ENCODE measurements around the gene PLCB4.

Gene PLCB4

GRCh38 chr20:9478771-9479170 is 409.9 kb downstream of the PLCB4 start:
- FAIRE-seq: no peak

- no peak for FAIRE-seq
Measured at GRCh38 chr20:9480066-9480465, 411.2 kb downstream of the PLCB4 start.

DNA sequence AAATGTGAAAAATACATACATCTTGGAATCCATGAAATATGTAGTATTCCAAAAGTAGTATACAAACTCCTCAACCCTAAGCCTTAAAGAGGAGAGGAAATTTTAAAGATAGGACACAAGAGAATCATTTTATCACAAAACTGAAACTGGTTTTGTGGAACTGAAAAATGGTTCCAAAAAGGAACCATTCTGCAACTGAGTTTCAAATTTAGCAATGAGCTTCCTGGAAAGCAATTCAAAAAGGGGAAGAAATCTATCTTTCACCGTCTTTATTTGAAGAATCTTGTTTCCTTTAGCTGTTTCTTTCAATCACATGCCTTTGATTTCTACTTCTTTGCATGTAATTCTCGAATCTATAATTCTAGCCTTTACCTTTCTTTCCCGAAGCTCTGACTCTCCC is 413.3 kb downstream of the PLCB4 start:
- no peak for FAIRE-seq

DNA sequence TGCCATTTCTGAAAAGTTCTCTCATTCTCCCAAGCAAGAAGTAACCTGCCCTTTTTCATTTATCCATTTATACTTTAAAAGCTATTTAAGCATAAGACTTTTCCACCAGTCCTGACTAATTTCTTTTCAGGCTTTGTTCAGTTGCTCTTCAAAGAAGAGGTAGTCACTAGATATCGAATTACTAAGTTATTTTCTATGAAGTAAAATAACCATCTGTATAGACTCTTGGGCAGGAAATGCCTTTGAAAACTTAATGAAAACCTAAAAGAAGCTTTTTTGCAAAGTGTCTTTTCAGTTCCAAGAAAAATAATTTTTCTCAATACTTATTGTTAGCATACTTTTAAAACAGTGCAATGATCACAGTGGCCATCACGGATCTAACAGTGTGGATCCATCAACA is 414.2 kb downstream of the PLCB4 start:
- no peak for FAIRE-seq

- FAIRE-seq: no peak
Measured at GRCh38 chr20:9485614-9486340, 416.9 kb downstream of the PLCB4 start.

DNA sequence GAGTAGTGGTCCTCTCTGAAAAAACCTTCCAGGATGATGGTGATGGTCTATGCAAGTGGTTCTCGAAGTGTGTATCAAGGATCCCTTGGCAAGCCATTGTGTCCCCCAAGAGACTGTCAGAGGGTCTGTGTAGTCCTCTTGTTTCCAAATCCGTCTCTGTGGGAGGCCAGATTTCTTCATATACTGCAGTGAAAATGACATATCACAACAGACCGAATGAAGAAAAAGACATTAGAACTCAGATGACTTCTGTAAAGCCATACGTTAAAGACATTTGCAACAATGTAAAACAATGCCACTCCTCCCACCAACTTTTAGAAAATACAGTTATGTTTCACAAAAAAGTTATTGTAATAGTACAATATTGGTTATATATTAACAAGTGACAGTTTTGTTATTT is 418.3 kb downstream of the PLCB4 start:
- no peak for FAIRE-seq

- FAIRE-seq: no peak
Measured at GRCh38 chr20:9488063-9488462, 419.2 kb downstream of the PLCB4 start.

DNA sequence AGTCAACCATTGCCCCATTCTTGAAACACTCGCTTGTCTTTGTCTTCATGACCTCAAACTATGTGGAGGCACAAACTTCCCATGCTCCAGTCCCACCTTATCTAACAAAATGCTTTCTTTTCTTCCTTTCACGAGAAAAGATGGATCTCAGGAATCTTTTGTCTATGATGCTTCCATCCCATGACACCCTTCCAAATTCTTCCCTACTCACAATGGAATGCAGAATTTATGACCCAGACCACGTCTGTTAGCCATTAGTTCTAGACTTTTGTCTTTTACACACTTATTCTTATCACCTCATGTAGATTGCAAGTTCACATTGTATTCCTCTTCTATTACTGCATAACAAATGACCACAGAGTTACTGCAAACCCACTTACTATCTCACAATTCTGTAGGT is 421.3 kb downstream of the PLCB4 start:
- FAIRE-seq: no peak

DNA sequence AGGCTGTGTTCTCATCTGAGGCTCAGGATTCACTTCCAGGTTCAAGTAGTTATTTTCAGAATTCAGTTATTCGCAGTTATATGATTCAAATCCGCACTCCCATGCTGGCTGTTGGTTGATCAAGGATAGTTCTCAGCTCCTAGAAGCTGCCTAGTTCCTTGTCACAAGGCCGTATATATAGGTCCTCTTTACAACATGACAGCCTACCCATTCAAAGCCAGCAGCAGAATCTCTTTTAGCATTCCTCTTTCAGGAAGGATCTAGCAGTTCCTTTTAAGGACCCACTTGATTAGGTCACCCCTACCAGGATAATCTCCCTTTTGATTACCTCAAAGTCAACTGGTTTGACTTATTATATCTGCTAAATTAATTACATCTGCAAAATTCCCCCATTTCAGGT is 421.7 kb downstream of the PLCB4 start:
- FAIRE-seq: no peak

GRCh38 chr20:9491324-9491723 is 422.4 kb downstream of the PLCB4 start:
- no peak for FAIRE-seq

DNA sequence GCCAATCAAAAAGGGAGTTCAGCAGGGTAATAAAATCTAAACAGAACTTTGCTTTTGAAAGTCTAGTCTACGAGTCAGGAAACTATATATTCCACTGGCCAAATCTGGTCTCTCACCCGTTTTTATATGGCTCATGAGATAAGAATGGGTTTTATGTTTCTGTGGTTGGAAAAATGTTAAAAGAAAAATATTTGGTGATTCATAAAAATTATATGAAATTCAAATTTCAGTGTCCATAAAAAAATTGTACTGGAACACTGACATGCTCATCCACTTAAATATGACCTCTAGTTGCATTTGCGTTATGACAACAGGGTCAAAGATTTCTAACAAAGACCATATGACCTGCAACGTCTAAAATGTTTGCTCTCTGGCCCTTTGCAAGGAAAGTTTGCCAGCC is 423.2 kb downstream of the PLCB4 start:
- FAIRE-seq: no peak

GRCh38 chr20:9493803-9494202 is 424.9 kb downstream of the PLCB4 start:
- no peak for FAIRE-seq

- FAIRE-seq: no peak
Measured at GRCh38 chr20:9495701-9496100, 426.8 kb downstream of the PLCB4 start.

DNA sequence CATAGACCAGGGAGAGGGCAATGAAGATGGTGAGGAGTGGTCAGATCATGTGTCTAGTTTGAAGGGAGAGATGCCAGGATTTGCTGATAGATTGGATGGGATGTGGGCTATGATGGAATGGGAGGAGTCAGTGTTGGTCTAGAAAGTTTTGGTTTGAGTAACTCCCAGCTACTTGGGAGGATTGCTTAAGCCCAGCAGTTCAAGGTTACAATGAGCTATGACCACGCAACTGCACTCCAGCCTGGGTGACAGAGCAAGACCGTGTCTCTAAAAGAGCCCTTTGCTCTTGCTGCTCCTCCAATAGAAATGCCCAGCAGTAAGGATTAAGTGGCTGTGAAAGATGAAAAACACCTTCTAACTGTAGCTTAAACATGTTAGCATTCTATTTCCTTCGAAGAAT is 427.3 kb downstream of the PLCB4 start:
- FAIRE-seq: no peak

GRCh38 chr20:9498322-9498721 is 429.4 kb downstream of the PLCB4 start:
- FAIRE-seq: no peak

DNA sequence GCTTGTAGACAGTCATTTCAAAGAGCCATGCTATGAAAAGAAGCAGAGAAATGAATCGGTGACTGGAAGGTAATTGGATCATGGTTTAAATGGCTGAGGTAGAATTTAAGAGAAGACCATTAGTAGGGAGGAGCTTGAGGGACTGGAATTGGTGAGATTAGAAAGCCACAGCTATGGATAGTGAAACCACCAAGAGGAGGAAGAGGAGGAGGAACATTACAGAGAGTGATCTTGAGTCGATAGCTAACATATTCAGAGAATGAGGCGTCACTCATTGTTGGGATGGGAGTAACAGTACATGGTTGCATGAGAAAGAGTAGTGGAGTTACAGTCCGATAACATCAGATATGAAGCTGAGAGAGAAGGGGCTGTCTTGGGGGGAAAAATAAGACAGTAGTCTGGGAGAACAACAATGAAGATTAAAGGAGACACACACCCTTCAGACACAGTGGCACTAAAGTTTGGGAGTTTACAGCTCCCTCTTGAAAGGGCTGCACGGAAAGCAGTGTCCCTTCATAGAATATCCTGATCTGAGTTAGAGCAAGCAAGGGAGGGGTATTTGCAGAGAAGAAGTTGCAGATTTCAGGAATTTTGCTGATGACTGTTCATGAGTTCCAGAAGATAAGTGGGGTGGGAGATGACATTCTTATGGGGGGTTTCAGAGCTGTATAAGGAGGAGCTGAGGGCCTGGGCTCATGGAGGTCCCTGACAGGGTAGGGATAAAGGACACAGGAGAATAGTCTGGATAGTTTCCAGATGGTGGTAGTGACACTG is 430.4 kb downstream of the PLCB4 start:
- no peak for FAIRE-seq

DNA sequence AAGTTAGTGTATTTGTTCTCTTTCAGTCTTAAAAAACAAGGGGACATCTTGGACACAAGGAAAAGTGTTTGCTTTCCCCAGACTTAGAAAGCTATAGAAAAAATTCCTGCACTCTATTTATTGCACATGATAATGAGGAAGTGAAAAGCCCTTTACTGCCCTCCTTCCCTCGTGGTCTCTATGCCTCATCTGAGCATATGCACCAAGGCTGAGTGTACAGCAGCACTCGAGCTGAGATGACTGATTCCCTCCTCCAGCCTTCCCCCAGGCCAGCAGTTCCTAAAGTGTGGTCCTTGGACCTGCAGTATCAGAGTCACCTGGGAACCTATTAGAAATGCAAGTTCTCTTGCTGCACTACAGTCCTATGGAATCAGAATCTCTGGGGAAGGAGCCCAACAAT is 431.2 kb downstream of the PLCB4 start:
- no peak for FAIRE-seq

DNA sequence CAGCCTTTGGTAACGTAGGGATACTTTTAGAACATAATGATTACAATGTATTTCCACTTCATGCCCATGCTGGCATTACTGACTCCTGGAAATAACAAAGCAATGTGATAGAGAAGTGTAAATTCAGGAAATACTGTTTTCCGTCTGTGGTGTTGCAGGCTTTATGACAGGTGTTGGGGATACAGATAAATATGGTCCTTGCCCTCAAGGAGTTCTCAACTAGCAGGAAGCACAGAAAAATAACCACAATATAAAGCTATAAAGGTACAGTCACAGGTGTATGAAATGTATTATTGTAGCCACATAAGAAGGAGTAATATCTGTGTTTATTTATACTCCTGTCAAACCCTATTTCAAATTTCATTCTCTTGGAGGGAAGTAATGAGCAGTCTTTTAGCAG is 432.6 kb downstream of the PLCB4 start:
- FAIRE-seq: no peak

GRCh38 chr20:9503526-9504245 is 434.8 kb downstream of the PLCB4 start:
- FAIRE-seq: no peak

- no peak for FAIRE-seq
Measured at GRCh38 chr20:9506280-9506821, 437.5 kb downstream of the PLCB4 start.

DNA sequence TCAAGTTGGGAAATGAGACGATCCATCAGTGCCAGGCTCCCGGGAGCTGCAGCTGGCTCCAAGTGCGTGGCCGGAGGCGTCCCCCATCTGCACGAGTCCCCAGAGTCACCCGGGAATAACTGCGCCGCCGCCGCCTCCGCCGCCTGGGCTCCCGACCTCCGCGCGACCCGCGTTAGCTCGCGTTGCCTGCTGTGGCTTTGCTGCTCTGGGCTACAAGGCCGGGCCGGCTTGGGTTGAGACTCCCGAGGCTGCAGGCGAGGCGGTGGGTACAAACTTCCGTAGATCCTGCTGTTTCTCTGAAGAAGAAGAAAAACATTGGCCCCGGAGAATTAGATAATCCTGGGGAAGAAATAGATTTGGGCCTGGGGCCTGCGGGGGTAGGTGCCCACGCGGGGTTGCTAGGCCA is 438.1 kb downstream of the PLCB4 start:
- FAIRE-seq: no peak

GRCh38 chr20:9507544-9508239 is 438.8 kb downstream of the PLCB4 start:
- no peak for FAIRE-seq

- FAIRE-seq: no peak
Measured at GRCh38 chr20:9508240-9508661, 439.4 kb downstream of the PLCB4 start.
